NCI-H1436 treated with DMSO at 0.1 percent for 48 hours (cell line): ENCODE results near the gene RNLS.
"Not testable (repeated sequence)": the region's sequence is repeated elsewhere in the genome, so short reads cannot be mapped to it uniquely, and the experiment has no call there.

Experiments
- DNase-seq: peaks from one replicate; lab custom pipeline; 2025; lab: John Stamatoyannopoulos, UW

The RNLS gene

GRCh38 chr10:88293073-88293472 is 290.0 kb downstream of the RNLS start:
- DNase-seq: no peak

- DNase-seq: no peak
These were observed 291.0 kb downstream of the RNLS start for GRCh38 chr10:88292185-88292514.

DNA sequence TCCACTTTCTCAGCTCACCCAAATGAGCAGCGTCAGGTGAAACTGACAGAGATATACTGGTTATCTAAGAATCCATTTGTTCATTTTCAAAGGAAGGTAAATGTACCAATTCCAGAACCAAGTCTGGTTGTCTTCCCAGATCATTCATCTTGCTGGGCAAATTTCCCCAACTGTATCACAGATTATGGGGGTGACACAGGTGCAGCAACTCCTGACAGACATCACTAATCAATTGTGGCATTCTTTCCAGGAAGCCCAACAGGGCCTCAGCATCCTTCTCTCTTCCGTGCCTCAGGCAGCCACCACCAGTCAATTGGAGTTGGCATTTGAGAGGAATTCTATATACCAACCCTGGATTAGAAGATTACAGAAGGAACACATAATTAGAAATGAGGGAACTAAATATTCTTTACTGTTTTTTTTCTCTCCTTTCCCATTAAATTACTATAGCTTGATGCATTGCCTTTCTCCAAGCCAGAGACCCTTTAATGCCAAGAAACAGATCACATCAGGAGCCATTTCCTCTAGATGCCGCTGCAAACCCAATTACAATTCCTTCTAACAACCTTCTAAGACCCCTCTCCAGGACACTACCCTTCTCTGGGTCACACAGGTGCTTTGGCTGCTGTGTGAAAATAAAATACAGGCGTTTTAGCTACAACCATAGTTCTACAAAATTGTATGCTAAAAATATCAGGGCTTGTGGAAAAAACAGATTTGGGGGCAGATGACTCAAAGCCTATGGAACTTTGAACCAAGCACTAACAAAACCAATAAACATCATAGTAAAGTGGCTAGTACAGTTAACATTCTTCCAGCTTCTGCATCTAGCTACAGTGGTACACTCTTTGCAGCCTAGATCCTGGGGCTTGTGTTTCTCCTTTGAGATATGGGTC is 291.6 kb downstream of the RNLS start:
- DNase-seq: no peak

DNA sequence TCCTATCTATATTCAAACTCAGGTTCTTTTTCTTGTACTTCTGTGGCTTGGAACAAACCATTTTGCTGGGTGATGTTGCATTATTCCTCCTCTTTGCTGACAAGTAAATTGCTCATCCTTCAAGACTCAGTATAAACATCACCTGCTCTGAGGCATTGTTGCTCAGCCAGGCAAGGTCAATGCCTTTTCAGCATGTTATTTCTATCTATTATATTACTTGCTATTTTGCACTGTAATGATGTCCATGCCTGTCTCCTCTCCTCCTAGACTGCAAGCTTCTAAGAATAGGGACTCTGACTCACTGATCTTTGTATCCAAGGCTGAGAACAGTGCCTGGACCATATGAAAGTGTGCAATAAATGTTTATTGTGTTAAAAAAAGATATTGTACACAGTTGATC is 293.8 kb downstream of the RNLS start:
- no peak for DNase-seq

DNA sequence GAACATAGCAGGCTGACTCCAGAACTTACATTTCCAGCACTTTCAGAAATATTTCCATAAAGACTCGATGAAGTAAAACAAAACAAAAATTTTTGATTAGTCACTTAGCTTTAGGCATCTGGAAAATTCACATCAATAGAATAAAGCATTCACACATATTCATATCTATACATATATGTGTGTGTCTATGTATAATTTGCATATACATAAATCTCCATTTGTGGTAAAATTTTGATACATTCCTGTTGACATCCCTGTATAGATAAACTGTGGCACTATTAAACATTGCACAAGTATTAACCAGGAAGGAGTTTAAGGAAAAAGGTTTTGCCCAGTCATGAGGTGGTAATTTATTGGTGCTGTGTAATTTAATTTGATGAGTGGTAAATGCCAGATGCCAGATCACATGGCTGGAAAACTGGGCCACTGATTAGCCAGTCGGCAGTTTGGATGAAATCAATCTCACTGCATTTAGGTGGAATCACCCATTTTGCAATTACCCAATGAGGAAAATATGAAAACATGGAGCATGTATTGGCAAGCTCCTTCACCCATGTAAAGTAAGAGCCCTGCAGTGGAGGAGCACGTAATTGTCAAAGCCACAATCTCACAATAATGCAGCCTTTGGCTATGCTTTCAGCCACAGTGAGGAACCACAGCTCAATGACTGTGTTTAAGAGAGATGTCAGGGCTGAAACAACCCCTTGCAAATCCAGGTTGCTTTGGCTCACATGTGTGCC is 294.6 kb downstream of the RNLS start:
- no peak for DNase-seq

DNA sequence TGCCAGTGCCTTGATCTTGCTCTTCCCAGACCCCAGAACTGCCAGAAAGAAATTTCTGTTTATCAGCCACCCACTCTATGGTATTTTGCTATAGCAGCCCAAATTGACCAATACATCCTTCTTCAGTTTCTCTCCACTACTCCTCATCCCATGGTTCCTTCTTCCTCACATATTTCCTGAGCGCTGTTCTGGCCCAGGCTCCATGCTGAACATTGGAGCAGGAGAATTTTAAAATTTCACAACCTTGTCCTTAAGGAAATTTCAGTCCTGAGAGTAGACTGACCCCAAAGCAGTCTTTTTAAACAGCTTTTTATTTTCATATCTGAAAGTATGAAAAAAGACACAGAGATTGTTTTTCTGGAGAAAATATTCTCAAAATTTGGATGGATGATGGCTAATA is 297.1 kb downstream of the RNLS start:
- DNase-seq: no peak

- DNase-seq: no peak
These were observed 301.3 kb downstream of the RNLS start for GRCh38 chr10:88281592-88282347.

GRCh38 chr10:88280518-88280917 is 302.6 kb downstream of the RNLS start:
- no peak for DNase-seq

DNA sequence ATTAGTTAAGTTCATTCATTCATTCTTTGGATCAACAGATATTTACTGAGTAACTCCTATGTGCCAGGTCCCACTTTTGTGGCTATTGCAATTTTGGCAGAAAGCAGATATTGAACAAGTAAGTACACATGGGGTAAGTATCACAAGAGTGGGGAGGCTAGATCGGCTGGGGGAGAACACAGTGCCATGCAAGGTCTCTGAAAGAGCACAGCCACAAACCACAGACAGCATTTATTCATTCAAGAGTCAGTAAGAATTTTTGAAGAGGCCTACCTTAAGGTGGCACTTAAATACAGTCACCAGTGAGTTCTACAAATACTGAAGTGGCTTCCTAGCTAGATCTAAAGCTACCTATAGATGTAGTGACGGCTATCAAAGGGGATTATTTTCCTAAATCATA is 304.2 kb downstream of the RNLS start:
- DNase-seq: no peak

DNA sequence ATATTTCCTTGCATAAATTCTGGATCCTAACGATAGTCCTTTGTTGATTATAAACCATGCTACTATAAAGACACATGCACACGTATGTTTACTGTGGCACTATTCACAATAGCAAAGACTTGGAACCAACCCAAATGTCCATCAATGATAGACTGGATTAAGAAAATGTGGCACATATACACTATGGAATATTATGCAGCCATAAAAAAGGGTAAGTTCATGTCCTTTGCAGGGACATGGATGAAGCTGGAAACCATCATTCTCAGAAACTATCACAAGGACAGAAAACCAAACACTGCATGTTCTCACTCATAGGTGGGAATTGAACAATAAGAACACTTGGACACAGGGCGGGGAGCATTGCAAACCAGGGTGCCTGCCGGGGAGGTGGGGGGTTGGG is 306.2 kb downstream of the RNLS start:
- not testable (repeated sequence) for DNase-seq

DNA sequence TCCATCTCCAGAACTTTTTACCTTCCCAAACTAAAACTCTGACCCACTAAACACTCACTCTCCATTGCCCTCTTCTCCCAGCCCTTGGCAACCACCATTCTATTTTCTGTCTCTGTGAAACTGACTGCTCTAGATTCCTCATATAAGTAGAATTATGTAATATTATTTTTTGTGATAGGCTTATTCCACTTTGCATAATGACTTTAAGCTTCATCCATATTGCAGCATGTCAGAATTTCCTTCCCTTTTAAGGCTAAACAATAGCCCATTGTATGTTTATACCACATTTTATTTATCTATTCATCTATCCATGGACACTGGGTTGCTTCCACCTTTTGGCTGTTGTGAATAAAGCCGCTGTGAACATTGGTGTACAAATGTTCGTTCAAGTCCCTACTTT is 308.8 kb downstream of the RNLS start:
- DNase-seq: no peak

DNA sequence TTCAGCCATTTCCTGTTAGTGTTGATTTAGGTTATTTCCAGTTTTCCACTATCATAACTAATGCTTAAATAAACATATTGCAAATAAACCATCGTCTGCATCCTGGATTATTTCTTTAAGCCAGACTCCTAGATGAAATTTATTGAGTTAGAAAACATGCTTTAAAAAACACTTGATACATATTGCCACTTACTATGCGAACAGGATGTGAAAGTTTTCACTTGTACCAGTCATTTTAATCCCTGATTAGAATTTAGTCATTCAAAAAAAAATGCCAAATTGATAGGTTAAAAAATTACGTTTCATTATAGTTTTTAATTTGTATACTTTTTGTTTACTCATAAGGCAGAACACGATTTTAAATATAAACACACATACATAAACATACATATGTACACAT is 309.6 kb downstream of the RNLS start:
- no peak for DNase-seq

GRCh38 chr10:88271761-88272543 is 311.2 kb downstream of the RNLS start:
- DNase-seq: no peak

- DNase-seq: no peak
These were observed 312.0 kb downstream of the RNLS start for GRCh38 chr10:88270871-88271713.

DNA sequence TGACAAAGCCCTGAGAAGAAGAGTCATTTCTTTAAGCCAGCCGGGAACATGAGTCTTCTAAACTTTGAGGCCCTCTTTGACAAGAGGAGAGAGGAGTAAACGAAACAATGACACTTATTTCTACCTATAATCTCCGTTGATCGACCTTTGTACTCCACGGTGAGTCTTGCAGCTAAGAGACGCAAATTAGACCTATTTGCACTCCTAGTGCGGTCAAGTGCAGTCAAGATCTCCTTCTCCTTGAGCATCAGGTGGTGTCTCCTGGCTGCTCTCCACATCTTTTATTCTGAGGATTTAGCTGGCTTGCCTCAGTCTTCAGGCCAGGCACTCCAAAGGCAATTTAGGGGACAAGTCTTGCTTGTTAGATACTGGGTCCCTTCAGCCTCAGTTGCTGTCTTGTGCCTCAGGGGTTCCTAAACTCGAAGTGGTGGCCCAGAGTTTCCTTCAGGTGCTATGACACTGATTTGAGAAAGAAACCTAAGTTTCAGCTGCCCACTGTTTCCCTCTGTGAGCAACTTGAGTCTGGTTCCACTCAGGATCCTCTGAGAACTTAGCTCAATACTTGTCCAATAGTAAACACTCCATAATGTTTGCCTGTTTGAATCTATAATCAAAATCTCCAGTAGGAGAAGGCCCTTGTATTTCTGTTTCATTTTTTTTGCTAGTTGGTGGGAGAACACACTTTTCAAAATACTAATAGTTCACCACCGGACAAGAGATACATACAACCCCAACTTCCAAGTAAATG is 312.9 kb downstream of the RNLS start:
- DNase-seq: no peak

DNA sequence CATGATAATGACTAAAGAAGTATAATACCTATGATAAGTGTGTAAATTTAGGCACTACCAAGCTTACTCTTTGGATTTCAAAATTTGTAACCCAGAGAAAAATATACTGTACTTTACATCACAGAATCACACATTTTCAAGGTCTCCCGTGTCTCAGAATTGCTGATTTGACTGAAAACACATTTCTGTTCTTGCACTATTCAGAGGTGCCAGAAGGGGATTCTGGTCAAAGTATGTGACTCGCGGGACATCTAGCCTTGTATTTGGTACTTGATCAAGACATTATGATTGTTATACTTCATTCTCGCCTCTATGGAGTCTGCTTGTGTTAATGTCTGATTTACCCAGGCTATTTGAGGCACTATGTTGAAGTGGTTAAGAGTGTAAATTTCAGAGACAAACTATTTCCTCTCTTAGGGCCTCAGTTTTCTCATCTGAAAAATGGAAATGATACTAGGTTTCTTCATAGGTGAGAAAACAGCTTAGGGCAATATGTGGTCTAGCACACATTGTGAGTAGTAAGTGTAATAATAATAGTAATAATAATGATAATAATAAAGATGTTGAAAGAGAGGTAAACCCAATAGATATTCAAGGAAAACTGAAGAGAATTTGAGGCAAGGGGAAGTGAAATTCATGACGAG is 320.4 kb downstream of the RNLS start:
- DNase-seq: no peak

GRCh38 chr10:88261152-88261551 is 322.0 kb downstream of the RNLS start:
- no peak for DNase-seq

- DNase-seq: no peak
These were observed 322.6 kb downstream of the RNLS start for GRCh38 chr10:88260329-88261051.

GRCh38 chr10:88259381-88259780 is 323.7 kb downstream of the RNLS start:
- DNase-seq: no peak
